Adipose tissue (tissue), 3 donors: ENCODE results near the gene TEX52. TPM values are rescaled to one million over a fixed set of nuclear protein-coding genes. Genes with fewer than 3 reads are reported as not detected.

Experiments
- H3K27ac ChIP-seq: one replicate; pipeline ENCODE4 v1.5.1; 2013; ENCODE audit warnings: low read depth, low read length
- WGBS, 3 donors: extraction: QIAGEN DNeasy Blood & Tissue Kit; methylation state at CpG; one replicate each; pipeline ENCODE4 v1.1.7; 2013; 5-methylcytosine and 5-hydroxymethylcytosine counted together
- polyA plus RNA-seq, 3 donors: library from polyadenylated mRNA; stranded (reverse); fragments of 200-250 nt; gene quantifications; one replicate each; pipeline ENCODE4 v1.2.3, GENCODE V29; 2013
- donor health status: healthy with polysubstance abuse.
- donor health status: Bipolar disorder and iron deficiency.
- donor health status: healthy.

TEX52 gene
- polyA plus RNA-seq, 3 donors: not detected

DNA sequence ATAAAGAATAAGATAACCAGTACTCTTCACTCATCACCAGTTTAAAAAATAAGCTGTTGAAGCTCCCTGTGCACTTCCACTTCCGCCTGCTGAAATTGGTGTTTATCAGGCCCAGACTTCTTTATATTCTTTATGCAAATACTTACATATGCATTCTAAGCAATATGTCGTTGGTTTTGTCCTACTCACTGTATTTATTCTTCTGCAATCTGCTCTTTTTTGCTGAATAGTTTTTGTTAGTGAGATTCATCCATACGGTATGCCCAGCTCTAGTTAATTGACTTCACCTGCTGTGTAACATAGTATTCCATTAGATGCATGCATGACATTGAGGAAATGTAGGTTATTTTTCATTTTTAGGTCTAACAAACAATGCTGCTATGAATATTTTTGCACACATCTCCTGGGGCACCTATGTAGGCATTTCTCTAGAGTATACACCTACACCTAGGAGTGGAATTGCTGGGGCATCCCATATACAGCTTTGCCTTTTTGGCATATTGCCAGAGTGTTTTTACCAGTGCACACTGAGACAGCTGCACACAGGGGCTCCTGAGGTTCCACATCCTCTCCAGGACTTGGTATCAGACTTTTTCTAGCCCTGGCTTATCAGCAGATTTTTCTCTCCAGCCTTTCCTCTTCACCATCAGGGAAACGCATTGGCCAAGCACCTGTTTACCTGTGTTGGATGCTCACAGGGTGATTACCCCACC is 21.0 kb downstream of the TEX52 start:
- H3K27ac ChIP-seq: no peak overlapping the region
- 72 to 78% (median 77%) methylated on average over 4 of the region's 4 CpGs for WGBS, 3 donors

DNA sequence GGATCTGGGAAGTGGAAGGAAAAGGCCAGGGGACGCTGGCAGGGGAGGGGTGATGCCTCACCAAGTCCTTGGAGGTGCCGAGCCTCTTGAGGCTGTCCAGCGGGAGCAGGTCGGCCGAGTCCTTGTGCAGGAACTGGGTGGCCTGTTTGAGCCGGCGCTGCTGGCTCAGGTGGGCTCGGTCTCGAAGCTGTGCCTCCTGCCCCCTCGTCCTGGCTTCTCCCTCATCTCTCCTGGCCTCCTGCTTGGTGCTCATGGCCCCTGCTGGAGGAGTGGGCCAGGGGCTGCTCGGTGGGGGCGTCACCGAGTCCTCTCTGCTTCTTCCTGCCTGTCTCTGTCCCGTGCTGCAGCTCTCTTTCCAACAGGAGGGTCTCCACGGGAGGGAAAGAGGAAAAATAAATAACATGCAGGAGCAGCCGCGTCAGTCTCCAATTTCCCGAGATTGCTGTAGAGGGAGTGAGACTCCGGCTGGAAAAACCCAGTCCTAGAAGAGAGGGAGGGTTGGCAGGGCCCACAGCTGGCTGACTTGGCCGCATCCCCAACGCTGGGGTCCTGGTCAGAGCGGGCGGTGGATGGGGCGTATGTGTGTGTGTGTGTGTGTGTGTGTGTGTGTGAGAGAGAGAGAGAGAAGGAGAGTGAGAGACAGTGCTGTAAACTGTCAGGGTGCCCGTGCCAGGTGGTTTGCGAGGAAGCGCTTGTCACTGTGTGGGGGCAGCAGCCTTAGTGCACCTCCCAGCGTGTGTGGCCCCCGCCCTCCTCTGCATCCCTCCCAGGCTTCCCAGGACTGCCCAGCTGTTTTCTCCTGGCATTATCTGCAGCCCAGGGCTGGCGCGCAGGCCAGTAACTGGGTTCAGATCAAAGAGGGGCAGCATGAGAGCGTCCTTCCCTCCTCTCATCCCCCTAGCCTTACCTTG is 22.0 kb downstream of the TEX52 start, which contains the start of gene NRIP2:
Gene NRIP2, minus strand, starts transcription at position 455 of the 911 bp plus-strand sequence. Its CDS starts 52 bp downstream, at position 403.
- WGBS, 3 donors: 14 to 22% (median 19%) methylated on average over 31 to 32 of the region's 32 CpGs
- H3K27ac ChIP-seq: no peak within 1 kb of the TSS

- H3K27ac ChIP-seq: no peak overlapping the region
These were observed 23.0 kb downstream of the TEX52 start for GRCh38 chr12:2833810-2834209.

DNA sequence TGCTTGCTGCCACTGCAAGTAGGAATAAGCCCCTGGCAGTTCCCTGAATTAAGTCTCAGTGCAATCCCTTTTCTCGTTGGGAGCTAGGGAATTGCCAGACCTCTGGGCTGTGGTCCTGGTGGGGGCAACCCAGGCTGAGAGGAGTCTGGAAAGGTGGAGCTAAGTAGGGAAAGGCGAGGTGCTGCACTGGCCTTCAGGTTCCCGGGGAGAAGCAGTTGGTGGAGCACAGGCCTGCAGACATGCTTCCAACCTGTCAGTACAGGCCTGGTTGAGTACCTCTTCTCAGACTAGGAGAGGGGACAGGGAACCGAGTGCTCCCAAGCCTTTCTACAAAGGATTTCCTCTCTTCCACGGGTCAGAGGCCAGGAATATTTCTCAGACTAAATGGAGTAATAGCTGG is 23.5 kb downstream of the TEX52 start:
- H3K27ac ChIP-seq: no peak overlapping the region
- 60 to 67% (median 64%) methylated on average over 5 of the region's 5 CpGs for WGBS, 3 donors

More at GRCh38 chr12:2833810-2834209, 23.0 kb downstream of the TEX52 start:
- WGBS, 3 donors: 53 to 80% (median 59%) methylated on average over 9 of the region's 9 CpGs

DNA sequence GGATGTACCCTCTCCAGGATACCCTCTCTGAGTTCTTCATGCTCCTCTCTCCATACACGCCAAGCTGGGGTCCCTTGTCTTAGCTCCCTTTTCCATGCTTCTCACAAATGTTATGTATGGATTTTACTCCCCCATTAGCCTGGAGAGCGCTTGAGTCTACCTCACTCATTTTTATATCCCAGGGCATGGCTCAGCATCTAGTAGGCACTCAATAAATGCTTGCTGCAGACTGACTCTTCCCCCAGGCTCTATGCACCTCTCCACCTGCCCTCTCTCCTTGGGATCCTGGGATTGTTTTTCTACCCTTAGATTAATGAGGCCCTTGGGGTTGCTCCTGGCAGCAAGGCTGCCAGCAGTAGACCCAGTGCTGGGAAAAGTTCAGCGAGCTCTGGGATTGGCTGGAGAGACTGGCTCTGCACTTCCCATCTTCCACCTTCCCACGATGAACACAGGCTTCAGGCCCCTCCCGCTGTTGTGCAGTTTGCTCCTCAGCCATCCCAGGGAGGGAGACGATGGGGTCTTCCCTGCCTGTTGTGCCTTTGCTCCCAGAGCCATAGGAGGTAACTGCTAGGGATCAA is 24.2 kb downstream of the TEX52 start:
- WGBS, 3 donors: 65 to 71% (median 71%) methylated on average over 6 of the region's 6 CpGs
- H3K27ac ChIP-seq: no peak overlapping the region

GRCh38 chr12:2829275-2829674 is 27.6 kb downstream of the TEX52 start:
- WGBS, 3 donors: 94 to 95% (median 94%) methylated on average over 6 of the region's 6 CpGs
- no peak overlapping the region for H3K27ac ChIP-seq

DNA sequence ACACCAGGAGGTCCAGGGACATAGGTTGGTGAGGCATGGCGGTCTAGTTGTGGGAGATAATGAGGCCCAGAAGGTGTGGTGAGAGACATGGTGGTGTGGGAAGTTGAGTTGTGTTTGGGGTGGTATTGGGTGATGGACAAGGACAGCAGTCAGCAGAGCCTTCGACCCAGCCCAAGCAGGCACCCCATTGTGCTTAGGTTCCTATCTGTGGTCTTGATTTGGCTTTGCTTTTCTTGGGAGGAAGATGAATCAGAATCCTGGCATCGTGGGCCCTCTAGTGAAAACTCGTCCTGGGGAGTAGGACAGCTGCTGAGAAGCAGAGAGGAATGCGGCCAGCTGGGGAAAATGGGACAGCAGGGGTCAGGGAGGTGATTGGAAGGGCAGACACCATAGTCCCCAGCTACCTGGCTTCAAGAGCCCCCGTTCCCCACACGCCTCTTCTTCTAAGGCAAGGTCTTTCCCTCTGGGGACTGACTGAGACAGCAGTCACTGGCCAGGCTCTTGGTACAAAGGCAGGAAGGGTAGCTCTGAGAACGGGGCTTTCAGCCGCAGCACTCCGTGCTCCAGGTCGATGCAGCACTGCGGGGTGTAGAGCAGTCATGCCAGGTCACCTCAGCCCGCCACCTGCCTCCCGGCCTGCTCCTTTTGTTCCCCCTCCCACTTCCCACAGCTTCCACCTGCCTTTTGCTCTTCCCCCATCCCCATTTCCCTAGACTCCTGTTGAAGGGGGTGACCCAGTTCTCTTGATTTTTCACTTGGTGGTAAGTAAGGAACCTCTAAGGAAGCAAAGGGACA is 29.9 kb downstream of the TEX52 start:
- 83 to 93% (median 89%) methylated on average over 14 of the region's 14 CpGs for WGBS, 3 donors

GRCh38 chr12:2826036-2826435 is 30.8 kb downstream of the TEX52 start:
- H3K27ac ChIP-seq: no peak overlapping the region
- WGBS, 3 donors: 95 to 97% (median 95%) methylated on average over 3 of the region's 3 CpGs

More for the DNA sequence above, 29.9 kb downstream of the TEX52 start:
- H3K27ac ChIP-seq: no peak overlapping the region

GRCh38 chr12:2825132-2825531 is 31.7 kb downstream of the TEX52 start:
- H3K27ac ChIP-seq: no peak overlapping the region
- 68 to 91% (median 82%) methylated on average over 4 of the region's 4 CpGs for WGBS, 3 donors

DNA sequence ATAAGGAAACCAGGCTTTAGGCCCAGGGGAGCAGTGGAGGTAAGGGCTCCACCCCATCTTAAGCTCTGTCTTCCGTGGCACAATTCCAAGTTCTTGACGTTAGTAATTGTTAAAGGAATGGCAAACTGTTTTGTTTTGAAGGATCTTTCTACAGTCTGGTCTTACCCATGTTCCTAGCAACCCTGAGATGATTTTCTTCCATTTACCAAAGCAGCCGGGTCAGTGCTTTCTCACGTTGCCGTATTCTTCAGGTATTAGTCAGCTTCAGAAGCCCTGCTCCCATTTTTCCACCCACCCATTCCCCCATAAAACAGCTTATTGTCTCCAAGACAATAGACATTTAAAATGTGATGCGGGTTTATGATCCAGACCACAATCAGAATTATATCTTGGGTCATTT is 32.3 kb downstream of the TEX52 start:
- 83 to 87% (median 84%) methylated on average over 6 of the region's 6 CpGs for WGBS, 3 donors
- no peak overlapping the region for H3K27ac ChIP-seq

DNA sequence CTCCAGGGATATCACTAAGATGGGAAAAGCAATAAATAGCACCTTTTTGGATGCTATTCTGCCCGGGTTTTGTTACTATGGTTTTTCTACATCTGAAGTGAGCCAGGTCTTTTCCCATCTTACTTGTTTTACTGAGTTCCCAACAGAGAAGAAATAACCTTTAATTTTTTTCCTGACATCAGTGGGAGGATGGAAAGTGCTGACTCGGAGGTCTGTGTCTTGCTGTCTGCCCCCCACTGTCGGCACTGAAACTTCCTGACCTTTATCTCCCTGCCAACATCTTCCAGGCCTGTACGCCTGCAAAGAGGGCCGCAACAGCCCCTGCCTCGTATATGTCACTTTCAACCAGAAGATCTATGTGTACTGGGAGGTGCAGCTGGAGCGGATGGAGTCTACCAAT is 33.4 kb downstream of the TEX52 start:
- H3K27ac ChIP-seq: no peak overlapping the region
- 74 to 82% (median 76%) methylated on average over 7 of the region's 7 CpGs for WGBS, 3 donors

GRCh38 chr12:2820432-2820831 is 36.4 kb downstream of the TEX52 start:
- H3K27ac ChIP-seq: no peak overlapping the region
- WGBS, 3 donors: 76 to 89% (median 79%) methylated on average over 6 to 9 of the region's 9 CpGs

GRCh38 chr12:2819810-2820209 is 37.0 kb downstream of the TEX52 start:
- no peak overlapping the region for H3K27ac ChIP-seq
- 95 to 98% (median 97%) methylated on average over 14 to 15 of the region's 15 CpGs for WGBS, 3 donors

DNA sequence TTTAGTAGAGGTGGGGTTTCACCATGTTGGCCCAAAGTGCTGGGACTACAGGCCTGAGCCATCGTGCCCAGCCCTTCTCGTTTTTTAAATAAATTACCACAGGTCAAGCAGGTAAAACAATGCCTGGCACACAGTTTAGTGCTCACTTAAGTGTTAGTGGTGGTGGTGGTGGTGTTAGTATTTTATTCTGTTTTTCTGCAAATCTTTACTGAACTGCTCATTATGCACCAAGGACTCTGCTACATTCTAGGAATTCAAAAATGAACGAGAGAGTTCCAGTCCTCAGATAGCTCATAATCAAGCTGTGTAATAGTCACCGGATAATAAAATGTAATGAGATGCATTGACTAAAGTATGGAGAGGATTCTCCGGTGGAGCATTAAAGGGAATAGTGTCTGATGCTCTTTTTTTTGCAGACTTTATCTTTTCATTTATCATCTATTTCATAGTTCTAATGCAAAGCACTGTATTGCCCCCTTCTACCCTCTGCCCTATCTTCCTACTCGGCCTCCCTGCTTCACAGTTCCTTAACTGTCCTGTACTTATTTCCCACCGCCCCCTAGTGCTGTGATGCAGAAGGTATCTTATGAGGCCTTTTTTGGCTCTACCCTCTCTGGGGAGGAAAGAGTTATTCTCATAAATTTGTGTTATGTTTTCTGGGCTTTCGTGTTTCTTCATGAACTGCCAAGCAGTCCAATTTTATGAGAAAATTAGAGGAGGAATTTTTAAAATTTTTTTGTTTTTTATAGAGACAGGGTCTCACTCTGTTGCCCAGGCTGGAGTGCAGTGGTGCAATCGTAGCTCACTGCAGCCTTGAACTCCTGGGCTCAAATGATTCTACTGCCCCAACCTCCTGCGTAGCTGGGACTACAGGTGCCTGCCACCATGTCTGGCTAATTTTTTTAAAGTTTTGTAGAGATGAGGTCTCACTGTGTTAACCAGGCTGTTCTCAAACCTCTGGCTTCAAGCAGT is 43.3 kb downstream of the TEX52 start:
- WGBS, 3 donors: 12 to 16% (median 12%) methylated on average over 10 of the region's 10 CpGs
- H3K27ac ChIP-seq: no peak overlapping the region

- WGBS, 3 donors: 1% methylated on average over 48 of the region's 48 CpGs
- no peak within 1 kb of the TSS for H3K27ac ChIP-seq
These were observed 44.3 kb downstream of the TEX52 start, which contains the start of gene ITFG2 for GRCh38 chr12:2812290-2813213. ITFG2 (plus strand) TSS chr12:2812668; CDS start chr12:2812761, 93 bp downstream.

DNA sequence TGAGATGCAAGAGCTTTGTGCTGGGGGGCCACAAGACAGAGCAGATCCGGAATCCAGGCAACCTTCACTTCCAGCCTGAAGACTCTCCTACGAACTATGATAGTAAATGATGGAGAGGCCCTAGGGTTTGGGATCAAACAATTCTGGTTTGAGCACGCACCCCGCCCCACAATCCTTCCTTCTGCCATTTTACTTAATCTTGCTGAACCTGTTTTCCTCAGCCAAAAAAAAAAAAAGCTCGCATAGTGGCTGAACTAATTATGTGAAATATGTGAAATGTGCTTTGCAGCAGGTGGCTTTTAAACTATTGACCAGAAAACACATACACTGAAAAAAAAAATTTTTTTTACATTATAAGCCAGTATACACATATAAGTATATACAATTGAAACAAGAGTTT is 45.0 kb downstream of the TEX52 start:
- 46 to 78% (median 77%) methylated on average over 5 of the region's 5 CpGs for WGBS, 3 donors
- no peak overlapping the region for H3K27ac ChIP-seq
